ENCODE data around the gene ZBED6.
"Not testable (repeated sequence)": the region's sequence is repeated elsewhere in the genome, so short reads cannot be mapped to it uniquely, and the experiment has no call there.

Gene ZBED6

GRCh38 chr1:203795441-203796235 lies at the start of gene ZBED6, which contains the start of gene ZC3H11A:
Gene ZBED6 (plus strand): TSS chr1:203795623. CDS start chr1:203797523, 1,900 bp downstream.
Gene ZC3H11A (plus strand): TSS chr1:203795623. CDS start chr1:203817071, 21,448 bp downstream.
- DNase-seq = peak; percentile 98

- DNase-seq = no peak
Measured at GRCh38 chr1:203746281-203746680, 49.1 kb upstream of the ZBED6 start.

- no peak for DNase-seq
Measured at GRCh38 chr1:203751051-203751450, 44.4 kb upstream of the ZBED6 start.

- not testable (repeated sequence) for DNase-seq
Measured at GRCh38 chr1:203751618-203752361, 43.6 kb upstream of the ZBED6 start.

- no peak for DNase-seq
Measured at GRCh38 chr1:203754455-203754864, 41.0 kb upstream of the ZBED6 start.

GRCh38 chr1:203756036-203756435 lies 39.4 kb upstream of the ZBED6 start:
- DNase-seq = no peak

- not testable (repeated sequence) for DNase-seq
Measured at GRCh38 chr1:203758749-203759148, 36.7 kb upstream of the ZBED6 start.

GRCh38 chr1:203760506-203760905 lies 34.9 kb upstream of the ZBED6 start:
- no peak for DNase-seq

- DNase-seq = not testable (repeated sequence)
Measured at GRCh38 chr1:203761958-203762357, 33.5 kb upstream of the ZBED6 start.

GRCh38 chr1:203763505-203763904 lies 31.9 kb upstream of the ZBED6 start:
- DNase-seq = no peak

- DNase-seq = no peak
Measured at GRCh38 chr1:203764105-203765028, 31.1 kb upstream of the ZBED6 start.

- peak; percentile 60 for DNase-seq
Measured at GRCh38 chr1:203765029-203765837, 30.2 kb upstream of the ZBED6 start, which contains the start of gene LAX1. Gene LAX1 (plus strand): TSS chr1:203765183. CDS start chr1:203765566, 383 bp downstream.

- no peak for DNase-seq
Measured at GRCh38 chr1:203768256-203768655, 27.2 kb upstream of the ZBED6 start.

- no peak for DNase-seq
Measured at GRCh38 chr1:203769505-203770343, 25.7 kb upstream of the ZBED6 start.

GRCh38 chr1:203771901-203772301 lies 23.5 kb upstream of the ZBED6 start:
- DNase-seq = no peak

- no peak for DNase-seq
Measured at GRCh38 chr1:203772836-203773235, 22.6 kb upstream of the ZBED6 start.

- DNase-seq = no peak
Measured at GRCh38 chr1:203776636-203777035, 18.8 kb upstream of the ZBED6 start.

- DNase-seq = no peak
Measured at GRCh38 chr1:203777596-203777995, 17.8 kb upstream of the ZBED6 start.

GRCh38 chr1:203778146-203778545 lies 17.3 kb upstream of the ZBED6 start:
- DNase-seq = no peak

- DNase-seq = no peak
Measured at GRCh38 chr1:203778789-203779188, 16.6 kb upstream of the ZBED6 start.

- DNase-seq = no peak
Measured at GRCh38 chr1:203781962-203782361, 13.5 kb upstream of the ZBED6 start.
